OCI-LY1 (cell line): ENCODE results near the gene PRSS33.

ENCODE experiments used
- CTCF ChIP-seq: fragments of 200-600 bp; sonication (generic), shearing (Covaris generic); IDR thresholded peaks from 2 replicates; pipeline ENCODE4 v1.5.1; 2017; ENCODE audit warnings: mild to moderate bottlenecking, antibody characterized with exemption, low read length, moderate library complexity, mixed read lengths
- EZH2 ChIP-seq: fragments of 200-600 bp; sonication (generic), shearing (Covaris generic); IDR thresholded peaks from 2 replicates; pipeline ENCODE4 v1.8.0; 2017; ENCODE audit warnings: borderline replicate concordance, mixed run types, mild to moderate bottlenecking, antibody characterized with exemption, low read length, moderate library complexity, mixed read lengths

GRCh38 chr16:2795395-2796143 is 8.2 kb upstream of the PRSS33 start:
- TF ChIP-seq CTCF (no peak), EZH2 (no peak)
